PFSK-1 (cell line): ENCODE data around the gene BCL2.

Experiments
- POLR2AphosphoS5 ChIP-seq: IDR thresholded peaks from 2 replicates; pipeline ENCODE4 v1.6.1; 2012; ENCODE audit warnings: low read depth, mild to moderate bottlenecking, control low read depth, low read length, moderate library complexity
- SIN3A ChIP-seq: IDR thresholded peaks from 2 replicates; pipeline ENCODE4 v1.6.1; 2012; ENCODE audit warnings: mild to moderate bottlenecking, low read length, moderate library complexity, borderline replicate concordance; ENCODE audit not compliant: insufficient read depth
- TAF1 ChIP-seq: IDR thresholded peaks from 2 replicates; pipeline ENCODE4 v1.6.1; 2012; ENCODE audit warnings: low read length, control low read depth, borderline replicate concordance; ENCODE audit not compliant: insufficient read depth
- TF ChIP-seq, protein P1 (sequence below), 2 experiments: IDR thresholded peaks; 2 replicates each; pipeline versions ENCODE4 v1.6.1 to v1.8.0; 2011 to 2012; ENCODE audit warnings: low read depth in 2 of 2, low read length in 2 of 2, control low read depth in 1 of 2, inconsistent platforms in 1 of 2, mild to moderate bottlenecking in 1 of 2, moderate library complexity in 1 of 2; ENCODE audit not compliant: insufficient read depth in 1 of 2

DNA sequence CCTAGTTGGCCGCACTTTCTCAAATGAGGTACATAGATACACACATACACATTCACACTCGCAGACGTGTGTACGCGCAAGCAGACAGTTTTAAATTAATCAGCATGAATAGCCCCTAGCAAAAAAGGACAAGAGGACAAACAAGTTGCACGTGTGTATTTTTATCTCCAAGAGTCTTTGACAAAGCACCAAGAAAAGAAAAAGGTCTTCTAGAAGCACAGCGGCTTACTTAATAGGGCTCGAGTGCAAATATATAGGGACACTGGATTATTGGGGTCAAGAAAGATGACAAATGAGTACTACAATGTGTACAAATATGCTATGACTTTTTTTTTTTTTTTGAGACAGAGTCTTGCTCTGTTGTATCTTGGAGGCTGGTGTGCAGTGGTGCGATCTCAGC lies 1.7 kb upstream of the BCL2 start:
- TF ChIP-seq POLR2AphosphoS5 (no peak), SIN3A (no peak), TAF1 (no peak)
- TF ChIP-seq, protein P1, sequence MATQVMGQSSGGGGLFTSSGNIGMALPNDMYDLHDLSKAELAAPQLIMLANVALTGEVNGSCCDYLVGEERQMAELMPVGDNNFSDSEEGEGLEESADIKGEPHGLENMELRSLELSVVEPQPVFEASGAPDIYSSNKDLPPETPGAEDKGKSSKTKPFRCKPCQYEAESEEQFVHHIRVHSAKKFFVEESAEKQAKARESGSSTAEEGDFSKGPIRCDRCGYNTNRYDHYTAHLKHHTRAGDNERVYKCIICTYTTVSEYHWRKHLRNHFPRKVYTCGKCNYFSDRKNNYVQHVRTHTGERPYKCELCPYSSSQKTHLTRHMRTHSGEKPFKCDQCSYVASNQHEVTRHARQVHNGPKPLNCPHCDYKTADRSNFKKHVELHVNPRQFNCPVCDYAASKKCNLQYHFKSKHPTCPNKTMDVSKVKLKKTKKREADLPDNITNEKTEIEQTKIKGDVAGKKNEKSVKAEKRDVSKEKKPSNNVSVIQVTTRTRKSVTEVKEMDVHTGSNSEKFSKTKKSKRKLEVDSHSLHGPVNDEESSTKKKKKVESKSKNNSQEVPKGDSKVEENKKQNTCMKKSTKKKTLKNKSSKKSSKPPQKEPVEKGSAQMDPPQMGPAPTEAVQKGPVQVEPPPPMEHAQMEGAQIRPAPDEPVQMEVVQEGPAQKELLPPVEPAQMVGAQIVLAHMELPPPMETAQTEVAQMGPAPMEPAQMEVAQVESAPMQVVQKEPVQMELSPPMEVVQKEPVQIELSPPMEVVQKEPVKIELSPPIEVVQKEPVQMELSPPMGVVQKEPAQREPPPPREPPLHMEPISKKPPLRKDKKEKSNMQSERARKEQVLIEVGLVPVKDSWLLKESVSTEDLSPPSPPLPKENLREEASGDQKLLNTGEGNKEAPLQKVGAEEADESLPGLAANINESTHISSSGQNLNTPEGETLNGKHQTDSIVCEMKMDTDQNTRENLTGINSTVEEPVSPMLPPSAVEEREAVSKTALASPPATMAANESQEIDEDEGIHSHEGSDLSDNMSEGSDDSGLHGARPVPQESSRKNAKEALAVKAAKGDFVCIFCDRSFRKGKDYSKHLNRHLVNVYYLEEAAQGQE (IDR thresholded peaks at IDR 0.05; ENCODE audit: insufficient read depth in 1 of 2, low read depth in 2 of 2, low read length in 2 of 2), result no peak
